Transverse colon (tissue), 4 donors: Measurements from ENCODE around the gene BHLHE40.

ENCODE experiments used
- POLR2AphosphoS5 ChIP-seq, 3 donors: sonication (generic); formaldehyde crosslinking; IDR thresholded peaks; one replicate each; pipeline ENCODE4 v1.6.1; 2016; ENCODE audit warnings: antibody characterized with exemption in 3 of 3
- TF ChIP-seq, protein P1 (sequence below), 5 experiments: fragments of 200-600 bp in 3 of 5; fragments of 450-650 bp in 2 of 5; sonication (generic) in 3 of 5; IDR thresholded peaks; 1 replicate in 2 of 5; 2 replicates in 3 of 5; pipeline ENCODE4 v1.5.1; 2016 to 2017; ENCODE audit warnings: antibody characterized with exemption in 5 of 5, inconsistent platforms in 3 of 5, mild to moderate bottlenecking in 2 of 5, moderate library complexity in 1 of 5

DNA sequence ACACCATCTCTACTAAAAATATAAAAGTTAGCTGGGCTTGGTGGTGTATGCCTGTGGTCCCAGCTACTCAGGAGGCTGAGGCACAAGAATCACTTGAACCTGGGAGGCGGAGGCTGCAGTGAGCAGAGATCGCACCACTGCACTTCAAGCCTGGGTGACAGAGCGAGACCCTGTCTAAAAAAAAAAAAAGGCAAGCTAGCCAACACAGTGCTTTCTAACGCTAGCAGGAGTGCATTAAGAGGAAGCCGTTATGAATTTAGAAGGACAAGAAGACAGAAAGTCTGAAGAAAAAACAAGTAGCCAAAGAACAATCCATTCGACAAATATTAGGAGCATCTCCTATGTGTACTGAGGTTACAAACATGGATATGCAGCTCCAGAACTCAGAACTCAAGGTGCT, 28.6 kb downstream of the BHLHE40 start:
- TF ChIP-seq, protein P1, sequence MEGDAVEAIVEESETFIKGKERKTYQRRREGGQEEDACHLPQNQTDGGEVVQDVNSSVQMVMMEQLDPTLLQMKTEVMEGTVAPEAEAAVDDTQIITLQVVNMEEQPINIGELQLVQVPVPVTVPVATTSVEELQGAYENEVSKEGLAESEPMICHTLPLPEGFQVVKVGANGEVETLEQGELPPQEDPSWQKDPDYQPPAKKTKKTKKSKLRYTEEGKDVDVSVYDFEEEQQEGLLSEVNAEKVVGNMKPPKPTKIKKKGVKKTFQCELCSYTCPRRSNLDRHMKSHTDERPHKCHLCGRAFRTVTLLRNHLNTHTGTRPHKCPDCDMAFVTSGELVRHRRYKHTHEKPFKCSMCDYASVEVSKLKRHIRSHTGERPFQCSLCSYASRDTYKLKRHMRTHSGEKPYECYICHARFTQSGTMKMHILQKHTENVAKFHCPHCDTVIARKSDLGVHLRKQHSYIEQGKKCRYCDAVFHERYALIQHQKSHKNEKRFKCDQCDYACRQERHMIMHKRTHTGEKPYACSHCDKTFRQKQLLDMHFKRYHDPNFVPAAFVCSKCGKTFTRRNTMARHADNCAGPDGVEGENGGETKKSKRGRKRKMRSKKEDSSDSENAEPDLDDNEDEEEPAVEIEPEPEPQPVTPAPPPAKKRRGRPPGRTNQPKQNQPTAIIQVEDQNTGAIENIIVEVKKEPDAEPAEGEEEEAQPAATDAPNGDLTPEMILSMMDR (IDR thresholded peaks at IDR 0.05) = no peak
- TF ChIP-seq POLR2AphosphoS5 (IDR thresholded peaks at IDR 0.05) = no peak
